ENCODE results near the gene MTCL1.

The MTCL1 gene

DNA sequence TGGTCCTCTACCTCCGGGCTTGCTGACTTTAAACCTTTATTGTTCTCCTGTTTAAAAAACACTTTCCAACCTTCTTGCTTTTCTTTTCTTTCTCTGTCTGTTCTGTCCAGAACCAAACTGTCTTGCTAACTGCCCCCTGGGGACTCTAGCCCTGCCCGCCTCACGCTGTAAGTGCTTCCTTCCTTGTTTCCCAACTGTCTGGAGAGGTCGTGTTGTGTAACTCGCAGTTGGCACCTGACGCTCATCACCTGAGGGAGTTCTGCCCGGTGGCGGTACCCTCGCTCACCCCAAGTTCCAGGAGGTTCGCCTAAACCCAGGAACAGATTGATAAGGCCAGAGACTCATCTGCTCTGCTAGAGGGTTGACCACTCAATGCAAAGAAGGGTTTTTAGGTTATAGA is 123.4 kb downstream of the MTCL1 start:
- H3K27me3 Mint-ChIP-seq, result no peaks in the 10 kb centered on the region
- H3K27ac Mint-ChIP-seq, result no peak overlapping the region
- no peak overlapping the region for H3K4me3 Mint-ChIP-seq
- no peak for DNase-seq
- no peaks in the 10 kb centered on the region for H3K36me3 Mint-ChIP-seq (ENCODE audit: low read depth)
- H3K9me3 Mint-ChIP-seq, result peaks cover 4% of the 10 kb centered on the region
- no peaks in the 10 kb centered on the region for H3K4me1 Mint-ChIP-seq (ENCODE audit: low read depth)

DNA sequence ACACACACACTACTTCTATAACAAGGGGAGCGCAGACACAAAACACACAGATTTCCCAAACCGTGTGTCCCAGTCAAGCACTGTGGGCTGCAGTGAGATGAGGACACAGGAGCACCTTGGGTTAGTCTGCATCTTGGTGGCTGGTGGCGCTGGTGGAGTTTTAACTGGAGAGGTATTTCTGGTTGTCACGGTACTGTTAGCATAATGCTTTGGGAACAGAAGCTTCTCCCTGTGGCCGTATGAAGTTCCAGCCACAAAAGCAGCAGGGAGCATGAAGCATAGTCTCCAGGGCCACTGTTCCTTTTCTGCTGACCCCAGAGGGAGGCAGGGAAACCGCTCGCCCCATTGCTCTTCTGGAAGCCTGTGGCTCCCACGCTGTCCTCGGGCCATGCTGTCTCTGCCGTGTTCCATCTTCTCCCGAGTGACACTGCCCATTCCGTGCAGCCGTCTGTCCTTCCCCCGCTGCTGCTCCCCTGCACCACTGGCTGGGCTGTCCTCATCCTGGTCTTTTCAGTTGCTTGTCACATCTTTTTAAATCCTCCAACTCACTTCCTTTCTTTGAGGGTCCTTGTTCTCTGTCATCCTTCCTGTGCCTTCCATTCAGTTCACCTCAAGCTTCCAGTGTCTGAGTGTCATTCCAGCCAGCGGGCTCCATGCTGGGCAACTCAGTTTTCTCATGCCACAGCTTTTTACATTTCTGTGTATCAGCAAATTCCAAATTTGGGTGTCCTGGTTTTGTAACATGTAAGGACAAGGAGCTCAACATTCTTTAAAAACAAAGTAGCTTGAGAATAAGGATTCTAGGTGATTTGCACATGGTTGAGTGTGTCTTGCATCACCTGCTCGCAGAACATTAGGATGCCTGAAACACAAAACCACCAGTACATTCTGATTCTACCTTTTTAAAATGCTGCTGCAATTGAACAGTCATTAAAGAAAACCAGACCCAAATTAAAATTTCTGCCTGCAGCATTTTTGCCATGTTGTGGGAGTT is 125.0 kb downstream of the MTCL1 start:
- Mint-ChIP-seq H3K4me1 (ENCODE audit: low read depth) (no peaks in the 10 kb centered on the region), H3K27me3 (peaks cover 5% of the 10 kb centered on the region), H3K9me3 (peaks cover 4% of the 10 kb centered on the region), H3K27ac (no peak overlapping the region), H3K36me3 (ENCODE audit: low read depth) (no peaks in the 10 kb centered on the region), H3K4me3 (no peak overlapping the region)
- DNase-seq, result no peak

DNA sequence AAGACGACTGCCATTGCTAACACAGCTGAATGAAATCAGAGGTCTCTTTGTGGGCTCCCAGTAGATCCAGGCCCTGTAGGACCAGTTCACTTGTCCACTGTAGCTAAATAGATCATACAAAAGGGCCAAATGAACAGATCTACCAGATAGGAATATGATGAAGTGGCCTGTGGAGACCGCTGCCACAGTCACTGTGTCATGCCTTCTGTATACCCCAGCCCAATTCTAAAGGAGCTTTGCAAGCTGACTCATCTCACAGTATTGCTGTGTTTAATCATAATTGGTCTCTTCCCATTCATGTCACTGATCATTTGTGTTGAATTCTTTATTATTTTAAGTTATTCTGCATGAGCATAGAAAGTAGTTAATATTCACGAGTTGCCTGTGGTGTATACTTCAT is 125.8 kb downstream of the MTCL1 start:
- Mint-ChIP-seq H3K27me3 (peaks cover 5% of the 10 kb centered on the region), H3K4me1 (ENCODE audit: low read depth) (no peaks in the 10 kb centered on the region), H3K27ac (no peak overlapping the region), H3K4me3 (no peak overlapping the region), H3K36me3 (ENCODE audit: low read depth) (no peaks in the 10 kb centered on the region), H3K9me3 (peaks cover 4% of the 10 kb centered on the region)
- no peak for DNase-seq

DNA sequence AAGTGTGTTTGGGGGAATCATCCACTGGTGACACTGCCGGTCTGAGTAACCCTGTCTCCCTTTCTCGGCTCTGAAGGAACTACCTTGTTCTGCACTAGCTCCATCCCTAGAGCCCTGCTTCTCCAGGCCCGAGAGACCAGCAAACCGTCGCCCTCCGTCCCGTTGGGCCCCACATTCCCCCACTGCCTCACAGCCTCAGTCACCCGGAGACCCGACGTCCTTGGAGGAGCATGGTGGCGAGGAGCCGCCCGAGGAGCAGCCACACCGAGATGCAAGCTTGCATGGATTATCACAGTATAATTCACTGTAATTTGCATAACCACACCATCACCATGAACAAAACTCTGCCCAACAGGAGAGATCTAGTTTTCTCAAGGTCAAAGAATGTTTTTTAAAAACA is 126.2 kb downstream of the MTCL1 start:
- no peaks in the 10 kb centered on the region for H3K4me1 Mint-ChIP-seq (ENCODE audit: low read depth)
- no peak overlapping the region for H3K27ac Mint-ChIP-seq
- peaks cover 4% of the 10 kb centered on the region for H3K9me3 Mint-ChIP-seq
- no peak overlapping the region for H3K4me3 Mint-ChIP-seq
- H3K27me3 Mint-ChIP-seq, result peaks cover 5% of the 10 kb centered on the region
- no peaks in the 10 kb centered on the region for H3K36me3 Mint-ChIP-seq (ENCODE audit: low read depth)
- no peak for DNase-seq

DNA sequence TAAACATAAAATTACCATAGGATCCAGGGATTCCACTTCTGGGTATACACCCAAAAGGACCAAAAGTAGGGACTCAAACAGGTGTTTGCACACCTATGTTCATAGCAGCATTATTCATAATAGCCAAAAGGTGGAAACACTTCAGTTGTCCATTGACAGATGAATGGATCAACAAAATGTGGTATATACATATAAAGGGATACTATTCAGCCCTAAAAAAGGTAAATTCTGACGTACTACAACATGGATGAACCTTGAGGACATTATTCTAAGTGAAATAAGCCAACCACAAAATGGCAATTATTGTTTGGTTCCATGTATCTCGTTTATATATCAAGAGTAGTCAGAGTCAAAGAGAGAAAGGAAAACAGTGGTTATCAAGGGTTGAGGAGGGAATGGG is 128.1 kb downstream of the MTCL1 start:
- H3K27ac Mint-ChIP-seq, result no peak overlapping the region
- no peaks in the 10 kb centered on the region for H3K36me3 Mint-ChIP-seq (ENCODE audit: low read depth)
- peaks cover 5% of the 10 kb centered on the region for H3K27me3 Mint-ChIP-seq
- H3K9me3 Mint-ChIP-seq, result peaks cover 12% of the 10 kb centered on the region
- H3K4me1 Mint-ChIP-seq (ENCODE audit: low read depth), result no peaks in the 10 kb centered on the region
- DNase-seq, result no peak
- no peak overlapping the region for H3K4me3 Mint-ChIP-seq

DNA sequence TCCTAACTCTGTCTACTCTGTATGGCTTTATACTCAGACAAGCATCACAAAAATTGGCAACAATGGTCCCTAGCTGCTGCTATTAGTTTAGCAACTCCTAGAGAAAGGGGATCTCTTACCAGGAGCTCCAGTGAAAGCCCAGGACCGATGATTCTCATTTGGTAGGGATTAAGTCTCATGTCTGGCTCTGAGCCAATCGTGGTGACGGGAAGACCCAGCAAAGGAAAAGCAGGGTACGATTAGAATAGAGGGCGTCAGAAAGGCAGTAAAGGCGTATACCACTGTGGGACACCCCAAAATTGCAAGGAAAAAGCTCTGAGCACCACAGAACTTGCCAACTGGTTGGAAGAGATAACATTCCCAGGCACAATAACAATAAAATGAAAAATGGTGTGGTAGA is 129.5 kb downstream of the MTCL1 start:
- H3K4me3 Mint-ChIP-seq, result no peak overlapping the region
- H3K27ac Mint-ChIP-seq, result no peak overlapping the region
- no peak for DNase-seq
- no peaks in the 10 kb centered on the region for H3K36me3 Mint-ChIP-seq (ENCODE audit: low read depth)
- peaks cover 5% of the 10 kb centered on the region for H3K27me3 Mint-ChIP-seq
- H3K4me1 Mint-ChIP-seq (ENCODE audit: low read depth), result no peaks in the 10 kb centered on the region
- H3K9me3 Mint-ChIP-seq, result peaks cover 12% of the 10 kb centered on the region

DNA sequence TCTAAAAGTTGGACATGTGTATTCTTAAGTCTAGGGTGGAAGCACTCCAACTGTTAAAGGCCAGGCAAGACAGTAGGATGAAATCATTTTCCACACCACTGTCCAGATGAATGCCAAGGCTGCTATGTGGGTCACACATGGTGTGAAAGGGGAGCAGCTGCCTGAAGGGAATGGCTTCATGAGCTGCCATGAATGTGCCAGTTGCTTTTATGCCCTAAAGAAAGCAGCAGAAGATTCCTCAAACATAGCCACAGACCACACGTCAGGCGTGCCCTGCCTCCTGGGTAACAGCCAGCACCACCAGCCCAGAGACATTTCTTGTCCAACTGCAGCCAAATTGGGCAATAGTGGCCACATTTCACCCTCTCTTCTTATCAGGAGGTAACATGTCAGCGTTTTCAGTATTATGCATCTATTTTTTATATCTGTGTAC is 130.2 kb downstream of the MTCL1 start:
- Mint-ChIP-seq H3K9me3 (peaks cover 12% of the 10 kb centered on the region), H3K4me3 (no peak overlapping the region), H3K4me1 (ENCODE audit: low read depth) (no peaks in the 10 kb centered on the region), H3K27ac (no peak overlapping the region), H3K36me3 (ENCODE audit: low read depth) (no peaks in the 10 kb centered on the region), H3K27me3 (peaks cover 5% of the 10 kb centered on the region)
- no peak for DNase-seq

DNA sequence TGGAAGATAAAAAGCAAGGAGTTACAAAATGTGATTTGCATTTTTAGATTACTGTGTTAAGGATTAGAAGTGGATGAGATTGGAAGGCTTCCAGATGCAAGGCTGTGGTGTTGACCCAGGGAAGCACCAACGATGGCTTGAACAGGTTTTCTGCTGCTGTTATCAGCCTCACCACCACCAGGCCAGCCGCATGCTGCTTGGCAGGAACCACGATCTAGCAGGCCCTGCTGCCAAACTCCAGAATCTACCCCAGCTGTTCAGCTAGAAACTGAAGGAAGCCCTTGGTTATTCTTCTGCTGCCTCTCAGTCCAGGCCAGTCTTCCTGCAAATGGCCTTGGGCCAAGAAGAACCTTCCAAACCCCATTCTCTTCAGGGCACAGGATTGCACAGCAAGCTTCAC is 133.9 kb downstream of the MTCL1 start:
- H3K4me1 Mint-ChIP-seq (ENCODE audit: low read depth), result no peaks in the 10 kb centered on the region
- no peak for DNase-seq
- H3K36me3 Mint-ChIP-seq (ENCODE audit: low read depth), result no peaks in the 10 kb centered on the region
- no peak overlapping the region for H3K27ac Mint-ChIP-seq
- H3K9me3 Mint-ChIP-seq, result peaks cover 8% of the 10 kb centered on the region
- H3K4me3 Mint-ChIP-seq, result no peak overlapping the region
- peaks cover 5% of the 10 kb centered on the region for H3K27me3 Mint-ChIP-seq

DNA sequence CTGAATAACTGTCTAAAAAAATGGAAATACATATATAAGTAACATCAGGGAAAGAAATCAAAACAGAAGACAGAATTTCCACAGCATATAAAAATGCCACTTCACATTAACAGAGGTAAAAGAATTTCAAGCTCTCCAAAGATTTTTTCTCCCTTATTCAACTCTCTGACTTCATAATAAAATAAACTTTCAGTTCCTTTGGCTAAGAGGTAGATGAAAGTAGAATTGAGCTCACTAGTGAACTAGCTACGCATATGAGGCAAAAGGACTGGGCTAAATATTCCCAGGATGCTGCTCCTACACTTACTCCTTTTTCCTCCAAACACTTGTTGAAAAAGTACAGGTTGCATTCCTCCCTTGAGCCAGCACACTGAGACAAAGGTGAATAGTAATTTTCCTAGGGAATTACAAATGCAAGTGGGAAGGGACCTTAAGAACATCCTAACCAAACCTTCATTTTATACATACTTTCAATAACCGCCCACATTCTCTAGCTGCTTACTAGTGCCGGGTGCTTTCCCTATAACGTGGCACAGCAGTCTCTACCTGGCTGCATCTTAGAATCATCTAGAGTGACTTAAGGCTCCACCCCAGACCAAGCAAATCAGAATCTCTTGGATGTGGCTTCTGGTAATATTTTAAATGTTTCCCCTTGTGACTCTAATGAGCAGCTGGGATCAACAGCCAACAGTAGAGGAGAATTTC is 136.6 kb downstream of the MTCL1 start:
- Mint-ChIP-seq H3K36me3 (ENCODE audit: low read depth) (no peaks in the 10 kb centered on the region), H3K9me3 (peaks cover 7% of the 10 kb centered on the region), H3K27ac (no peak overlapping the region), H3K27me3 (no peaks in the 10 kb centered on the region), H3K4me3 (no peak overlapping the region), H3K4me1 (ENCODE audit: low read depth) (no peaks in the 10 kb centered on the region)
- DNase-seq, result no peak

DNA sequence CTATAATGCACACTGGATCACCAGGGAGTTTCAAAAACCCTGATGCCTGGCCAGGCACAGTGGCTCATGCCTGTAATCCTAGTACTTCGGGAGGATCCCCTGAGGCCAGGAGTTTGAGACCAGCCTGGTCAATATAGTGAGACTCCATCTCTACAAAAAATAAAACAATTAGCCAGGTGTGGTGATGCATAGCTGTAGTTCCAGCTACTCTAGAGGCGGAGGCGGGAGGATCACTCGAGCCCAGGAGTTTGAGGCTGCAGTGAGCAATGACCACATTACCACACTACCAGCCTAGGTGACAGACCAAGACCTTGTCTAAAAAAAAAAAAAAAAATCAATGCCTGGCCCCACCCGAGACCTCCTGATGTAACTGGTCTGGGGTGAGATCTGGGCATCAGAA is 137.2 kb downstream of the MTCL1 start:
- peaks cover 1% of the 10 kb centered on the region for H3K9me3 Mint-ChIP-seq
- no peak for DNase-seq
- H3K4me3 Mint-ChIP-seq, result no peak overlapping the region
- no peak overlapping the region for H3K27ac Mint-ChIP-seq
- no peaks in the 10 kb centered on the region for H3K27me3 Mint-ChIP-seq
- no peaks in the 10 kb centered on the region for H3K36me3 Mint-ChIP-seq (ENCODE audit: low read depth)
- H3K4me1 Mint-ChIP-seq (ENCODE audit: low read depth), result no peaks in the 10 kb centered on the region

DNA sequence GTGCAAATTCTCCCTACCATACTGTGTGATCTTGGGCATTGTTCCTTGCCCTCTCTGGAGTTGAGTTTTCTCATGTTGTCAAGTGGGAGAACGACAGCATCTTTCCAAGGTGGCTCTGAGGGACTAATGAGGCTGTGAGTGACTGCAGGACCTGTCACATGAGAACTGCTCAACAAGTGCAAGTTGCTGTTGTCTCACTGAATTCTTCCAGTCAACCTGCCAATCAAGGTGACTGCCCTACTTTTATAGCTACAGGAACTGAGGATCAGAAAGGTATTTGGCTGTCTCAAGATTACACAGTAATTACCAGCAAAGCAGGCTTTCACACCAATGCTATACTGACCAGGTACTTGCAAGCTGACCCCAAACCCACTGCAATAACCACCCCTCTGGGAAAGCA is 137.6 kb downstream of the MTCL1 start:
- no peak overlapping the region for H3K4me3 Mint-ChIP-seq
- no peaks in the 10 kb centered on the region for H3K9me3 Mint-ChIP-seq
- H3K36me3 Mint-ChIP-seq (ENCODE audit: low read depth), result no peaks in the 10 kb centered on the region
- no peaks in the 10 kb centered on the region for H3K27me3 Mint-ChIP-seq
- H3K4me1 Mint-ChIP-seq (ENCODE audit: low read depth), result no peaks in the 10 kb centered on the region
- DNase-seq, result no peak
- no peak overlapping the region for H3K27ac Mint-ChIP-seq

DNA sequence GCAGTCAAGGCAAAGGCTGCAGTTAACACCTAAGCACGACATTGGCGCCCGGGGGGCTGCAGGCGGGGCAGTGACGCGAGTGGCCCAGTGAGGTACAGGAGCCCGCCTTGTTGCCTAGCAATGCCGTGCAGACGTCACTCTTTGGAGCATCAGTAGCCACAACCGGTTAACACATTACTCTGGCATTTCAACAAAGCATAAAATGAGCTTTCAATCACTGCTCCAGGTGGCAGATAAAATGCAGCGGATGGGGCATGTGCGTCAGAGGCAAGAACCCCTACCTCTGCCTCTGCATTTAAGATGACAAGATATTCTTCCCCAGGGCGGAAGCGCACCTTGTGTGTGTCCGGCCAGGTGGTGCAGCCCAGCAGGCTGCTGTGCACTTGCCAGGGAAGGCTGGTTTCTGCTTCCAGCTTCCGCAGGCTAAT is 139.4 kb downstream of the MTCL1 start:
- no peaks in the 10 kb centered on the region for H3K4me1 Mint-ChIP-seq (ENCODE audit: low read depth)
- no peak overlapping the region for H3K27ac Mint-ChIP-seq
- H3K9me3 Mint-ChIP-seq, result no peaks in the 10 kb centered on the region
- no peaks in the 10 kb centered on the region for H3K27me3 Mint-ChIP-seq
- H3K4me3 Mint-ChIP-seq, result no peak overlapping the region
- no peaks in the 10 kb centered on the region for H3K36me3 Mint-ChIP-seq (ENCODE audit: low read depth)
- DNase-seq, result no peak

DNA sequence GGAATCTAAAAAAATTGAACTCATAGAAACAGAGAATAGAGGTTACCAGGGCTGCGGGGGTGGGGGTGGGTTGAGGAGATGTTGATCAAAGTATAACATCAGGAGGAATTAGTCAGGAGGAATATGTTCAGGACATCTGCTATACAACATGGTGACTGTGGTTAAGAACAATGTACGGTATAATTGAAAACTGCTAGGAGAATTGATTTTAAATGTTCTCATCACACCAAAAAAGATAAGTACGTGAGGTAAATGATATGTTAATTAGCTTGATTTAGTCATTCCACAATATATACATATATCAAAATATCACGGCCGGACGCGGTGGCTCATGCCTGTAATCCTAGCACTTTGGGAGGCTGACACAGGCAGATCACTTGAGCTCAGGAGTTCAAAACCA is 140.2 kb downstream of the MTCL1 start:
- Mint-ChIP-seq H3K27me3 (no peaks in the 10 kb centered on the region), H3K36me3 (ENCODE audit: low read depth) (no peaks in the 10 kb centered on the region), H3K9me3 (peaks cover 2% of the 10 kb centered on the region), H3K4me3 (no peak overlapping the region), H3K4me1 (ENCODE audit: low read depth) (no peaks in the 10 kb centered on the region), H3K27ac (no peak overlapping the region)
- DNase-seq, result no peak

DNA sequence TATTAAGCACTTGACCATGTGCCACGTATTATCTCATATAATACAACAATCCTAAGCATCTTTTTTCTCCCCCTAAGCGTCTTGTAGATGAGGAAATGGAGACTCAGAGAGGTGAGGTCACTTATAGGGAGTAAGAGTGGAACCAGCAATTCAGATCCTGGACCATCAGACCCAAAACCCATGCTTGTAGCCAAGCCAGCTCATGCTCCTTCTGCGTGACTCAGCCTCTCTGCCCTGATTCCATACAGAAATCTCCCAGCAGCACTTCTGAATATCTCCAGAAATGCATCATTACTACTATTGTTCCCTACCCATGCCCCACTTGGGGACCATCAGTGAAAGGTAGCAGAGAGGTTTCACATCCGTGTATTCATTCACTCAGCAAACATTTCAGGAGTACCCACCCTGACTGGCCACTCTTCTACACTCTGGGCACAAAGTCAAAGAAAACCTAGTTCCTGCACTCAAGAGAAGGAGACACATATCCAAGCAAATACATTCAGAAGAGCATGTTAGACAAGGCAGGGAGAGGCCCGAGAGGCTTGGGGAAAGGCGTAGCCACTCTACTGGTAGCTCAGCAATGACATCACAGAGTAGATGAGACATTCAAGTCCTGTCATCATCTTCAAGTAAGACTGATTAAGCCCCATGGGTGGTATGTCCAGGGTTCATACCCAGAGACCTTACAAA is 141.9 kb downstream of the MTCL1 start:
- no peak for DNase-seq
- H3K36me3 Mint-ChIP-seq (ENCODE audit: low read depth), result no peaks in the 10 kb centered on the region
- no peak overlapping the region for H3K27ac Mint-ChIP-seq

More for the DNA sequence above, 141.9 kb downstream of the MTCL1 start:
- Mint-ChIP-seq H3K27me3 (no peaks in the 10 kb centered on the region), H3K4me3 (no peak overlapping the region), H3K4me1 (ENCODE audit: low read depth) (no peaks in the 10 kb centered on the region), H3K9me3 (peaks cover 2% of the 10 kb centered on the region)
